HG03432 (cell line): ENCODE measurements around the gene DOK5.
"Not testable (repeated sequence)": the region's sequence is repeated elsewhere in the genome, so short reads cannot be mapped to it uniquely, and the experiment has no call there.

Source experiments
- ATAC-seq: cut with Tn5 transposase; IDR thresholded peaks from one replicate; pipeline ENCODE4 v1.9.1; 2021; ENCODE audit warnings: mild to moderate bottlenecking, moderate library complexity; ENCODE audit not compliant: unreplicated experiment

The DOK5 gene

DNA sequence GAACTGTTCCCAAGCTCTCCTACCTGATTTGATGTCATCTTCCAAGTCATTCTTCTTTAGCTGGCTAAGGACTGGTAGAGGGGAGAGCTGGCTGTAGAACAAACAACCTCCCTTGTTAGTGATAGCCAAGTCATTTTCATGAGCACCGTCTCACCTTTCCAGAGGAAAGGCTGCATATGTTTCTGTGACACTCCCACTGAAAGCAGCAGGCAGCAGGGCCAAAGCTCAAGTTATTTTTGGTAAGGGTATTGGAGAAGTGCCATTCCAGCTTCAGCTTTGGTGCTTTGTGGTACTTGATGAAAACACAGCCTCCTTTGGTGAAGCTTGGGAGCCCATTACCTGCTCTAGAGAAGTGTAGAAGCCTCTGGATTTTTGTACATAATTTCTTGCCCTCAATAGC lies 5.4 kb upstream of the DOK5 start:
- no peak for ATAC-seq

DNA sequence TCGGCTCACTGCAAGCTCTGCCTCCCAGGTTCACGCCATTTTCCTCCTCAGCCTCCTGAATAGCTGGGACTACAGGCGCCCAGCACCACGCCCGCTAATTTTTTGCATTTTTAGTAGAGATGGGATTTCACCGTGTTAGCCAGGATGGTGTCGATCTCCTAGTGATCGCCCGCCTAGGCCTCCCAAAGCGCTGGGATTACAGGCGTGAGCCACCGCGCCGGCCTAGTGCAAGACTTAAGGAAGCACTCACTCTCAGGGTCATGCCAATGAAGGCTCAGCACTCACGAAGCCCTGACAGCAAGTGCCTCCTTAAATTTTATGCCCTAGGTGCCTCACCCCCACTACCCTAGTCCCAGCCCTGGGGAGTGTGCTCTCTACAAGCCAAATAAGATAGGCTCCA lies 4.7 kb upstream of the DOK5 start:
- no peak for ATAC-seq

DNA sequence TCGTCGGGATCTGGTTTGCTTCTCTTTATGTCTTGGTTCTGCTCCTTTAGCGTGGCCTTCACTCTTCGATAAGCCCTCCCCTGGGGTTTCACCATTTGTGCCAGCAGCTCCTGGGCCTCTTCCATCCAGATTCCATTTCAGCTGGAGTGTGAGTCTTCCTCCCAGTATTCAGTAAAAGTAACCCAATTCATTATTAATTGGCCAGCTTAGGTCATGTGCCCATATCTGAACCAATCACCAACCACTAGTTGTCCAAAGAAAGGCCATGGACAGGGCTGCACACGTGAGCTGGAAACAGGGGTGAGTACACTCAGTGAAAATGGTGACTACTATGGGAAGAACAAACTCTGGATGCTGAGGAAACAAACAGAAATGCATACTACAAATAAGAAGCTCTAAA lies 2.8 kb upstream of the DOK5 start:
- no peak for ATAC-seq

DNA sequence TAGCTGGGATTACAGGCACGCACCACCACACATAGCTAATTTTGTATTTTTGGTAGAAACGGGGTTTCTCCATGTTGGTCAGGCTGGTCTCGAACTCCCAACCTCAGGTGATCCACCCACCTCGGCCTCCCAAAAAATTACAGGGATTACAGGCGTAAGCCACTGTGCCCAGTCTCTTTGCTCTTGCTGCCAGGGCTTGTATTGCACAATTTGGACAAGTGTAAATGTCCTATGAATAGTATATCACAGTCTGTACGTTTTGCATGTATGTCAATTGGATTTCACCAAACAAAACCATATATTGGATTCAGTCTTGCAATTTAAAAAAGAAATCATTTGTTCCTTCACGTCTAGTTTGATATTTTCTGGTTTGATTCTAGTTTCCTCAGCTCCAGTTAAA lies 2.1 kb upstream of the DOK5 start:
- no peak for ATAC-seq

DNA sequence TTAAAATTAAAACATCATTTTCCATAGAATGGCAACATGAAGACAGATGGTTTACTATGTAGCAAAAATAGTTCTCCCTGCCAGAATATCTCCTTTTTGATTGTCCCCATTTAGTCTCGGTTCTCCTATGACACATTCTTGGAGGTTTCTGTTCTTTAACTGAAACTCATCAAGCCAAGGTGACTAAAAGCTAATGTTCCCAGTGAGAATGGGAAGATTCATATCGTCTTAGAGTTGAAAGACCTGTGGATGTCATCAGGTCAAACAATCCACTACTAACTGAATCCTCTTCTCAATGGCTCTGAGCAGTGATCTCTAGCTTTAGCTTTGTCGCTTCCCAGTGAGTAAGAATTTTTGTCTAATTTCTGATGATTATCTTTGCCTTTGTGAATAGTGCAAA lies 1.3 kb upstream of the DOK5 start:
- ATAC-seq: no peak

DNA sequence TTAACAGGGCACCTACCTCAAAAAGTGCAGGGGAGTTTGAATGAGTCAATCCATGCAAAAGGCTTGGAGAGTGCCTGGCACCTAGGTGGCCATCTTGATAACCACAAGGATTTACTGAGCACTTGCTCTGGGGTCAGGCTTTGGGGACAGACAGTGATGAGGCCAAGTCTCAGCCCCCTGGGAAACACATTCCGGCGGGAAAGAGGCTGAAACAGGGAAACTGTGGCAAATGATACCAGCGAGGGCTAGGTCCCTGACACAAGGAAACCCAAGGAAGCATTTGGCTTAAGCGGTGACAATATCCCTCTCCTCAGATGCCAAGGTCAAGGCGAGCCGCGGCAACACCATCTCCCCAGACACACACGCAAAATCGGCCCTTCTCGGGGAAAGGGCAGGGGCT lies 527 bp upstream of the DOK5 start:
- ATAC-seq: no peak

DNA sequence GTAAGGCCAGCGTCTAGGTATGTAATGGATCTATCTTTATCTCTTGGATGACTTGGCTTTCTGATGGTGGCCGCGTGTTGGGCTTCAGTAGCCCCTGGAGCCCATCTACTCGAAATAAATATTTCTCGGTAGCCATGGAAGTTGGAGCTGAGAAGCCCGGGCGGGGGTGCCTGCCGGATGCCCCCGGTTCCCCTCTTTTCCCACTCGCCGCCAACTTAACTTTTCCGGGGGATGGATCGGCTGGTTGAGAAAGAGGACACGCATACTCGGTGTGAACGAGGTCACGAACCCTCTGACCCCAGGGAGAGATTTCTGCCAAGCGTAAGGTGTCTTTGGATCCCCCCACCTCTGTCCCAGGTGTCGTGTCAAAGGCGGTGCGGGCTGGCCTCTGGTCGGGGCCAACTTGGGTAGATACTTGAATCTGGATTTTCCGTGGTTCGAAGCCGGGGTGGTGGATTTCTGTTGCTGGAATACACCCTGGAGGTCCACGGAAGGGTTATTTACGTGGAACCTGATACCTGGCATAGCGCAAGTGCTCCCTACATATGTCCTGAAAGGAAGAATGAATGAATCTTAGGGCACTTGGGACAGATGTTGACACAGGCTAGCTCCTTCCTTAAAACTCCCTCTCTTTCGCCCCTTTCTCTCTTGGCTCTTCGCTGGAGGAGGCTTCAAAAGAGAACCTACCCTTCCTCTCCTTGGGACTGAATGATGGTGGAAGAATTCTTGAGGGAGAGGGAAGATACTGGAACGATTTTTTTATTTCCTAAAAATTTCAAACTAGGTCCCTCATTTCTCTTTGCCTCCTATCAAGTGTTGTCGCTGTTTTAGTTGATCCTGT lies 996 bp downstream of the DOK5 start:
- no peak for ATAC-seq

DNA sequence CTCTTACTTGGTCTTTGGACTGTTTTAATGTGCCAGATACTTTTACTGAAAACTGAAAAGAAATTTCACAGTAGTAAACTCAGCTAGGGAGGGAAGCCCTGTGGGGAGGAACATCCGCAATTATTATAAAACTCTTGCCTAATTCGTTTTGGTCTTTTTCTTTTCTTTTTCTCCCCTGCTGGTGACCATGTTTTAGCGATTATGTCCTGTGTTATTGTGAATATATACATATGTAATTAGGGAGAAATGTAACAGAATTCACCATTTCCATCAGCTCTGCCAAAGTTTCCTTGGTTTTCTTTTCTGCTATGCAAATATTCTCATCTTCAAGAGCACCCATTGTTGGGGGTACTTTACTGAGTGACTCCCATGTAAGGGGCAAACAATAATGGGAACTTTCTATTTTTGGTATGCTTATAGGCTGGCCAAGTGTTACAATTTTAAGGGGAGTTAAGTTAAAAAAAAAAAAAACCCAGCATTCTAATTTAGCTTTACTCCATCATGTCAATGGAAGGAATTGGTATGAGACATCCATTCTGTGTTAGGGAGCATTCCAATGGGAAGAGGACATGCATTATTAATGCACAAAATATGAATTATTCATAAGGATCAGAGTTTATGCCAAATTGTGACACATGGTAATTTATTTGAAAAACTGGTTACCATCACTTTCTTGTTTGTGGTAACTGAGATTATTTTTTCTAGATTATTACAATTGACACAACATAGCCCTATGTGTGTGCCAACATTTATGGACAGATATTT lies 2.0 kb downstream of the DOK5 start:
- no peak for ATAC-seq

DNA sequence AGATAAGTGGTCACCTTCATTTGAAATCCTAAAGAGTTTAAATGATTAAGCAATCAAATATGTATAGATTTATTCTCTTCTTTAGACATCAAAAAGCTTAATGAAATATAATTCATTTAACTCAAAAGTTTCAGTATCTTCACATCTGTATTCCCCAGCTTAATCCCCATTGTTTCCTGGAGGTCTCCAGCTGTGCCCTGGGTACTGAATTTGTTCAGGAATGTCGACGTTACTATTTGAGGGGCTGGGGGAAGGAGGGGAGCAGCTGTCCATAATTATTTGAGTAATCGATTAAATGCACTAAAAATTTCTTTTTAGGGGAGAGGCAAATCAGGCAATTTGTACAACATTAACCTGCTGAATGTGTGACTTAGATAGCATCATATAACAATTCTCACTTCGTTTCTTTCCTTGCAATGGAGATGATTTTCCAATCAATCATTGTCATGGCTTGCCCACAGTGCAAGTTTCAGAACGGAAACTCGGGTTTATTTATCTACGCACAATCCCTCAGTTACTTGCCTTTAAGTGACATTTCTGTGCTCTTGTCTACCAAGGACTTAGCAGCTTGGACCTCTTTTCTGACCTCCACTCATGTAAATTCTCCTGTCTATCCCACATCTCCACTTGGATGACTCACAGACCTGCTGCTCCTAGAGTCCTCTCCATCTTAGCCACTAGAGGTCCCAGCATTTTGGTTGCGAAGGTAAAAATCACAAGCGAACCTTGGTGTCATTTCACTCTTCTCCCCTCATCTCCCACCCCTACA lies 3.9 kb downstream of the DOK5 start:
- ATAC-seq: no peak

DNA sequence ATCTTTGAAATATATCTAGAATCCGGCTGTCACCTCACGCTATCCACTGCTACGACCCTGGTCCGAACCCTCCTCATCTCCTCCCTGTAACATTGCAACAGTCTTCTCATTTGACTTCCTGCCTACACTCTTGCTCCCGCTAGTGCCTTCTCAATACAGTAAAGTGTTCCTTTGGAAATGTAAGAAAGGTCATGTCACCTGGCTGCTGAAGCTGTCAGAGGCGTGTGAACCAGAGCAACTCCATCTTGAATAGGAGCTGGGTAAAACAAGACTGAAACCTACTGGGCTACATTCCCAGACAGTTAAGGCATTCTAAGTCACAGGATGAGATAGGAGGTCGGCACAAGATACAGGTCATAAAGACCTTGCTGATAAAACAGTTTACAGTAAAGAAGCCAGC lies 4.5 kb downstream of the DOK5 start:
- not testable (repeated sequence) for ATAC-seq

DNA sequence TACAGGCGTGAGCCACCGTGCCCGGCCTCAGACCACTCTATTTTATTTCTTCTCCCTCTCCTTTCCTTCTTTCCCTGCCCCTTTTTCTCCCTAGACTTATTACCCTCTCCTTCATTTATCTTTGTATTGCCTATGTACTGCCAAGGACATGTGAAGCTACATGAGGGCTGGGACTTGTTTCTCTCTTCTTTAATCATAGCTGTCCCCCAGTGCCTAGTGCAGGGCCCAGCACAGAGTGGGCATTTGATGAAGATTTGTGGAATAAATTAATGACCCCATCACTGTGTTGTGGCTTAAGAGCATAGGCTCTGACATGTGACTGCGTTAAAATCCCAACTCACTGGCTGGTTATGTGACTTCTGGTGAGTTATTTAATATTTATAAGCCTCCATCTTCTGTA lies 6.0 kb downstream of the DOK5 start:
- ATAC-seq: no peak

DNA sequence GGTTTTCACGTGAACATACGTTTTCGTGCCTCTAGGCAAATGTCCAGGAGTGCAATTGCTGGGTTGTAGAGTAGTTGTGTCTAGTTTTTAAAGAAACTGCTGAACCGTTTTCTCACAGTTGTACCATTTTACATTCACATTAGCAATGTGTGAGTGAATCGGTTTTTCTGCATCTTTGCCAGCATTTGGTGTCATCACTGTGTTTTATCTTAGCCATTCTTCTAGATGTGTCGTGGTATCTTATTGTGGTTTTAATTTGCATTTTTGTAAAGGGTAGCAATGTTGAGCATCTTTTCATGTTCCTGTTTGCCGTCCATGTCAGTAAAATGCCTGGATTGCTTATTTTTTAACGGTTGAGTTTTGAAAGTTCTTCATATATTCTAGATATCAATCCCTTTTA lies 10.2 kb downstream of the DOK5 start:
- ATAC-seq: no peak

DNA sequence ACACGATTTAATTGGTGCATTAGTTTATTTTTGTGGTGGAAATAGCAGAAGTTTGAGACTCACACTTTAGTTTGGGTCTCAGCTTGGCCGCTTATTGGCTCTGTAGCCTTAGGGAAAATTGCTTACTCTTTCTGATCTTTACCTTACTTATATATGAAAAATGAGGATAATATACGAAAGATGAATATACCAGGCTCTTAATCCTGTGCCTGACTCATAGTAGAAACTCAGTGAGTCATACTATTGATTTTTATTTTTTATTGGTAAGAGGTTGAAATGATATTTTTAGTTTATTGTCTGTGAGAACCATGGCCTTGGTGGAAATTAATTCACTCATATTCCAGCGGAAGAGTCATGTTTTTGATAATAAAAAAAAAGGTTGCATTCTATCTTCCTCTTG lies 11.2 kb downstream of the DOK5 start:
- no peak for ATAC-seq

DNA sequence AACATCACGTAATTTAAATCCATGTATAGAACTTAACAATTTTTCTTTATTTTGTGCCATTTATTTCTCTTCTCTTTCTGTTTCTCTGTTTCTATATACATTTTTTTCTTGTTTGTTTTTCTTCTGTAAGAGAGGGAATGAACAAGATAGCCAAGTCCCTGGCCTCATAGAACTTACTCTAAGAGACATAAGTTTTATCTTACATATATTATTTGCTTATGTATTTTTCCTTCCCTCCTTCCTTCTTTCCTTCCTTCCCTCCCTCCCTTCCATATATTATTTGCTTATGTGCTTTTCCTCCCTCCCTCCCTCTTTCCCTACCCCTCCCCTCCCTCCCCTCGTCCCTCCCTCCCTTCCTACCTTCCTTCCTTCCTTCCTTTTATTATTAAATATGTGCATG lies 13.0 kb downstream of the DOK5 start:
- no peak for ATAC-seq

DNA sequence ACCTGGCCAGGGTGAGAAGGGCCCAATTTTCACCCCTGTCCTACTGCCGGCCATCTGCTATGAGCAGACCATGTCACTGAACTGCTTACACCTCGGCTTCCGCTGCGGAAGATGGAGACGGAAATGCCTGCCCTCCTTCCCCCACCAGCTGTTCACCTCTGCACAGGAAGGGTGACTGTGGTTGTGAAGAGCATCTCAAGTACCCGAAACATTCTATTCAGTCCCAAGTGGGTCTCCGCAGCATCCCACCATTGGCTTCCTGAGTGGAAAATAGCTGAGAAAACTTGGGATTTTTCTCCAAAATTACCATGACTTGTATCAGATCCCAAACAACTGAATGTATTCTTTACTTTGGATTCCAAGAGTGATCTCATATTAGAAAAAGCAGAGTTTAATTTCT lies 16.1 kb downstream of the DOK5 start:
- ATAC-seq: no peak

DNA sequence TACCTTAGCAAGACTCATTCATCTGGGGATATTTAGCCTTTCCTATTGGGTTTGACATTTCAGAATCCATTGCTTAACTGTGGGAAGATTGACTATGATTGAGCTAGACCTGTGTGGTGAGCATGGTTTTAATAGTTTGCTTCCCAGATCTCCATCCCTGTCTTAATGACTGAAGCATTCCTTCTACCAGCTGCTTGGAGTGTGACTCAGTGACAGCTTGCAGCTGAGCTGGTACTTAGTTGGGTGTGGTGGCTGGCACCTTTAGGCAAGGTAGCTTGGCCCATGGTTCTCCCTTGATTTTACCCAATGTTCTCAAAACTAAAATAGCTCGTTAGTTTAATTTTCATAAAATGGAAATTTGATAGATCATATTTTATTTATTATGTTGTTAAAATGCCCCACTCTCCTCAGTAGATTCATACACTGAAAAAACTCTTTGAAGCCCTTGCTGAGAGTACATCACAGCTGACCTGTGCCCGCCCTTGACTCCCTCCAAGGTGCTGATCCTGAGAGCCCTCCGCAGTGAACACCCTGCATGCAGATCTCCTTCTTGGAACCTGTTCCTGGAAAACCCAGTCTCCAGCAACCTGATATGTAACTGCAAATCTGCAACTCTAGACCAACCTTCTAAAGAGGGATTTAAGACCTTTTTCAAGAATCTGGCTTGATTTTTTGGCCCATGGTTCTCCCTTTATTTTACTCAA lies 19.1 kb downstream of the DOK5 start:
- ATAC-seq: no peak

DNA sequence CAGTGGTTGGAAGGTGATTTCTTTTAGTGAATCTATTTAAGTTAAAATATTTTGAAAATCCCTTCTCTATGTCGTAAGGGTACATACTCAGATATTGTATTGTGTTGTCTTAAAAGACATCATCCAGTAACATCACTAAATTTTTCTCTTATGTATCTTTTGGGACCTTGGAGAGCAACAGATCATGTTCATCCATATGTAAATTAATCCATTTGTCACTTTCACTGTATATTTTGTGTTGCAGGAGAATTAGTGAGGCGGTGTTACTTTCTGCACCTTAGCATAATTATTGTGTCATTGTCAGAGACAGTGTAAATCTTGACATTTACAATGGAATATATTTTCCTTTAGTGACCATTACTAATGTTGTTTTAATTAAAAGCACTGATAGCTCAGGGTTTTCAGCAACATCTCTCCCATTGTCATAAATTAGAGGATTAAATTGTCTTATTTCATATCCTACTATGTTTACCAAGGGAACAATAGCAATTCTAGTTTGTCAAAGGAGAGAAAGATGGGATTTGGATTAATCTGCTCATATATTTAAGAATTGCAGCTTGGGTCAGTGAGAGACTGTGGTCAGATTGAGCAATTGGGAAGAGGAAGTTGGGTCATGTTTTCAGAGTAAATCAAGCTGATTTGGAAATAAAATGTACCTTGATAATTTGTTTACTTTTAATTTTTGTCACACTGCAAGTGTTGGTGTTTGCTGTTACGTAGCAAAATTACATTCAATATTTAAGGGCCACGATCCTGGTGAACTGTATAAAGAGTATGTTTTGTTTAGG lies 22.7 kb downstream of the DOK5 start:
- no peak for ATAC-seq

DNA sequence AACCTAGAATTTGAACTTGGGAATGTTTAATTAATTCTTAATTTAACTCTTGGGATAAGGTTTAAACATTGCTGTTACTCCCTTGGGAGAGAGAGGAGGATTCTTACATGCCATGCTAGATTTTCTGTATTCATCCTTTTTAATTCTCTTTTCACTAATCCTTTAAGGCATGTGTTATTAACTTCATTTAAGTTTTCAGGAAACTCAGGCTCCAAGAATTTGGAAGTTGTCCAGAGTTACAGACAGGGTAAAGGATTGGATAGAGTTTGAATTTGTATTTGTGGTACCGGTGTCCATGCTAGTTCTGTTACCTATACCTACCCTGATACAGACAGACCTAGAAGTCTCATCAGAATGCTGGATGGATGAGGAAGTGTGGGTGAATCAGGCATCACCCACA lies 23.7 kb downstream of the DOK5 start:
- no peak for ATAC-seq

DNA sequence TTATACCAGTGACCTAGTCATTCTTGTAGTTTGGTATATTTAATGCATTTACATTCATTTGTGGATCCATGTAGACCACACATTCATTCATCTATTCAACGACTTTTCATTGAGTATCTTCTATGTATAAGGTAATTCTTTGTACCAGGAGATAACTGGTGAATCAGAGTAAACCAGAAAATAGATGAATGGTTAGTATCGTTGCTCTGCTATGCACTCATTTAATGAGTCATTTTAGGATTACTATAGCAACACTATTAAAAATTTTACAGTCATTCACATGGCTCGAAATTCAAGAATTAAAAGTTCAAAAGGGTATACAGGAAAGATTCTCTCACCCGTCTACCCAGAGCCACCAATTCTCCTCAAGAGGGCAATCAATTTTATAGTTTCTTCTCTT lies 26.8 kb downstream of the DOK5 start:
- no peak for ATAC-seq

DNA sequence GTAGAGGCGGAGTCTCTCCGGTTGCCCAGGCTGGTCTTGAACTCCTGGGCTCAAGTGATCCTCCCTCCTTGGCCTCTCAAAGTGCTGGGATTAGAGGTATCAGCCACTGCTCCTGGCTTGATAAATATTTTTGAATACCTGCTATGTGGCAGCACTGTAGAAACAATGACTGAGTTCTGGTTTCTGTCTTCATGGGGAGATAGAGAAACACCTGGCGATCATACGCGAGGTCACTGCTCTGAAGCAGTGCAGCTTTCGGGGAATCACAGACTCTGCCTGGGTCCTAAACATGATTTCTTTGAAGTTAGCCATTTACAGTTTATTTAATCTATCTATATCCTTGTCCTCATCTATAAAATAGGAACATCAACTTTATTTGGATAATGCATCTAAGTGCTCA lies 31.2 kb downstream of the DOK5 start:
- ATAC-seq: no peak
